GM18502 (cell line): ENCODE data around the gene MYL2.

Source experiments
- ATAC-seq: cut with Tn5 transposase; IDR thresholded peaks from one replicate; pipeline ENCODE4 v1.9.1; 2021; ENCODE audit warnings: mild to moderate bottlenecking; ENCODE audit not compliant: unreplicated experiment, poor library complexity

MYL2 gene

DNA sequence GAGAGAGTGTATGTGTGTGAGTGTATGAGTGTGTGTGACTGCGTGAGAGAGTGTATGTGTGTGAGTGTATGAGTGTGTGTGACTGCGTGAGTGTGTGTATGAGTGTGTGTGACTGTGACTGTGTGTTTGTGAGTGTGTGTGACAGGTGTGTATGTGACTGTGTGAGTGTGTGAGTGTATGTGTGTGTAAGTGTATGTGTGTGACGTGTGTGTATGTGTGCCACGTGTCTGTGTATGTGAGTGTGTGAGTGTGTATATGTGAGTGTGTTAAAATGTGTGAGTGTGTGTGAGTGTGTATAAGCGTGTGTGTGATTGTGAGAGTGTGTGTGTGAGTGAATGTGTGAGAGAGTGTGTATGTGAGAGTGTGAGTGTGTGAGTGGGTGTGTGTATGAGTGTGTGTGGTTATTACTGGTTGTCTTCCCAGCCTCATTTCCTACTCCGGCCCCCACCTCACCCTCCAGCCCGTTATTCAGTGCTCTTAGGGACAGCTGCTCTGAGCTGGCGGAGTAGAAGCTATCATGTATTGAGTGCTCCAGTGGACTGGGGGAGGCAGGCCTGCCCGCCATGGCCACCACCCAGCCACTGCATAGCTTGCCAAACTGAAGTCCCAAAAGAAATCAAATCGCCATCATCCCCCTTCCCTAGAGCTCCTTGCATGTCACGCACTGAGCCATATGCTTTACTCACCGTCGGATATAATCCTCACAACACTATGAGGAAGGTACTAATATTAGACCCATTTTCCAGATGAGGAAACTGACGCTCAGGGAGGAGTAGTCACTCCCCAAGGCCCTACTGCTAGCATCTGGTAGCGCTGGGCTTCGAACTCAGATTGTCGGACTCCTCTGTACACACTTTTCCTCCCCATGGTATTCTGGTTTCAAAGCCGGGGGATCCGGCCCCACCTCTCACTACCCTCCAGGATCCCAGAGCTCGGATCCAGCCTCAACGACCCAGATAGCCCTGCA lies 10.3 kb upstream of the MYL2 start:
- ATAC-seq, result no peak

DNA sequence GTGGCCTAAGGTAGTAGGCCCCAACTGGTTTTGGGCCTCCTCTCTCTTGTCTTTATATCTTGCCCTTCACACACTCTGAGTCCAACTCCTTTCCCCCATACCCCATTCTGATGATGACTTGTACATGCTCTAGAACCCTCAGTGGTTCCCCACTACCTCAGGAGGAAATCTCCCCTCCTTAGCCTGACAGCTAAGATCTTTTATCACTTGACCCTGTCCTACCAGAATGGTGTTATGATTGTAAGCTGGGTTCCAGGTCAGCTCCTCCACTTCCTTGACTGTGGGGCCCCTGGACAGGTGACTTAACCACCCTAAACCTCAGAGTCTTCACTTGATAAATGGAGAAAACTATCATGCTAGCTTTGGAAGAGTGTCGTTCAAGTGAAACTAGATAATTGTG lies 9.4 kb upstream of the MYL2 start:
- ATAC-seq, result no peak

DNA sequence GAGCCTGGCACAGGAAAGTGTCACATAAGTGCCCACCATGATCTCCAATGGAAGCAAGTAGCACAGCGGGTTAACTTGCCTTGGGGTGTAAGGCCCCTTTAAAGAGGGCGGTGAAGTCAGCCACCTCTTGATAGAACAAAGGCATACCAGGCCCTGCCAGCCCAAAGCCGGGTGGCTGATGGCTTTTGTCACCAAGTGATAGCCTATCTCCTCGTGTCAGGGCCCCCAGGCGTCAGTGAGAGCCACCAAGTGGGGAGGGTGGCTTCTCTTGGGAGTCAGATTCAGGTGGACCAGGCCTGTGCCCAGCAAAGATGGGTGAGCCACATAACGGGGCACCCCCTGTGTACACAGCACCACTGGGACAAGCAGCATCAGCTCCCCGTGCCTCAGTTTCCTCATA lies 8.3 kb upstream of the MYL2 start:
- no peak for ATAC-seq

DNA sequence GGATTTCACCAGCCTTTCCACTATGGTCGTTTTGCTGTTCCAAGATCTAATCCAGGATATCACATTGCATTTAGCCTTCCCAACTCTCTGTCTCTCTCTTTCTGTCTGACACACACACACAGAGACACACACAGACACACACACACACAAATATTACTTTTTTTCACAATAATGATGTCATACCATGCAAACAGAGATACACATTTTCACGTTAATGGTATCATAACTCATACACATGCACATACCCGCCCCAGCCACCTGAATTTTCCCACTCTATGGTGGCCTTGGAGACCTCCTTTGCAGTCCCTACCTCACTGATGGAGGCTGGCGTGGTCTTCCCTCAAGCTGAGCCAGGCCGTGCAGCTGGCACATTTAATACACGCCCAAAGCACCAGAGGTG lies 7.2 kb upstream of the MYL2 start:
- no peak for ATAC-seq

DNA sequence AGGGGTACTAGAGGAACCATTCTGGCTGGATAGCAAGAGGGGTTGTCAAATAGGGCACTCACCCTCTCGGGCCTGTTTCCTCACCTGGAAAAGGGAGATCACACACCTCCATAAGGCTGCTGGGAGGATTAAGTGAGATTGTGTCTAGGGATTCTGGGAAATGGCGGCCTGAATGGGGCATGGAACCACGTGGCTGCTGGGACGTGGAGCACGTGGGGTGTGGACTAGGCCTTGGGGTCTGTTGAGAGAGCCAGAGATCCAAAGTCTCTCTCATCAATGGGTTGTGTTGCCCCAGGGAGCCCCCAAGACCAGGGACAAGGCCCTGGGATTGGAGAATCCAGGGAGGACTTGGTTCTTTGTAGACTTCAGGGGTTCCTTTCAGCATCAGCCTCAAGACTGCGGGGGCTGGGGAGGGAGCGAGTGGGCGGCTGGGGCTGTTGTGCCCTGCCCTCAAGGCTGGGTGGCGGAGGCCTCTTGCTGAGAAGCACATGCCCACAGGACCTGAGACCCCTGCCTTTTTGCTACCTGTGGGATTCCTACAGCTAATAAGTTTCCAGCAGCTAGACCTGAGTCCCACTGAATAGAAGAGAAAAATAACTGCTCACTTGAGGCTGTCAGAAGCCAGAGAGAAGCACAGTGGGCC lies 3.4 kb upstream of the MYL2 start:
- ATAC-seq, result no peak

DNA sequence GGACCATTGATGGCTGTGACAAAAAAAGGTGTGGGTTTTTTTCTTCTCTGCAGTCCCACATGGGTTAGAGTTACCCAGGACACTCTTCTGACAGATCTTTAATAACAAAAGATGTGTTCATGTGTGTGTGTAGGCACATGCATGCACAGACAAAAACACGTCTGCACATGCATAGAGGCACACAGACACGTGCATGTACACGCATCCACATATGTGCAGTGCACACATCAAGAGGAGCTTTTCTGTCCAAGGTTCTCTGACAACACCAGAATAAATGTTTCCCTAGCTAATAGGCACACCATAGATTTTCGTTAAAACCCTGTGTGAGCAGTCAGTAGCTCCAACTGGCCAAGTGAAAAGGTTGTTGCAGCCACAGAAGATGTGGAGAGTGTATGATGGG lies 2.8 kb upstream of the MYL2 start:
- ATAC-seq, result no peak

DNA sequence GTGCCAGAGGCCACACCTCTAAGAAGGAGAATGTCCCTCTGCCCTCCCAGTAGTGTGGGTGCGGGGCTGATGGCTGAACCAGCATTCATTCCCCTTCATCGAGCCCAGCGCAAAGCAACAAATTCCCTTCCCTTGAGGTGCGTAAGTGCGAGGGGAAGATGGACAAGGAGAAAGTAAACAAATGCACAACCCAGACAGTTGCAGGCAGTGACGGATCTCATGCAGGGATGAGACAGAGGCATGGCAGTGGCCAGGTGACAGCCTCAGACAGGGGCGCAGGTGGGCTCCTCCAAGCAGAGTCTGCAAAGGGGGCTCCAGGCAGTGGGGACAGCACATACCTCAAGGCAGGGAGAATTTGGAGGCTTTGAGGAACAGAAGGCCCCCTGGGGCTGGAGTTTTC lies 2.3 kb upstream of the MYL2 start:
- ATAC-seq, result no peak

DNA sequence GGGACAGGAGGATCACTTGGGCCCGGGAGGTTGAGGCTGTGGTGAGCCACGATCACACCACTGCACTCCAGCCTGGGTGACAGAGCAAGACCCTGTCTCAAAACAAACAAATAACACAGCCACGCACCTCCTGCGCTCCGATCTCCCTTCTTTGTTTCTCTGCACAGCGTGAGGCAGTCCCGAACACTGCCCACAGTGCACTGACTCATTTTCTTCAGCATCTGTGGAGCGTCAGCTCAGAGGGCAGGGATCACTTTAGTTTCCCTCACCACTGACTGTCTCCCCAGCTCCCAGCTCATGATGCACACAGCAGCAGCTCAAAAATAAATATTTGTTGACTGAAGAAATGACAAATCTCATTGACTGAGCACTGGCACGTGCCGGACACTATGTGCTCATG lies 883 bp upstream of the MYL2 start:
- no peak for ATAC-seq

DNA sequence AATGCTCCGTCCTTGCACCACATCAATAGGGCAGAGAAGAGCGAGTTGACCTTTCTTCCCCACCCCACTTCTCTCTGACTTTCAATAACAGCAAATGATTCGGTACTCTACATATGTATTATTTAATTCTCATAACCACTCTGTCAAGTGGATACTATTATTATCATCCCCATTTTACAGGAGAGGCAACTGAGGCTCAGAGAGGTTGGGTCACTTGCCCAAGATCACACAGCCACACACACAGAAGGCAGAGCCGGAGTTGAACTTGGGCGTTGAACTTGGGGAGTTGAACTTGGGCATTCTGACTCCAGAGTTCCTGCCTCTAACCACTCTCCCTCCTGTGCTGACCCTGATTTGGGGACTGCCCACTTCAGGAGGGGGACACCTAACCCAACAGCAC lies 659 bp downstream of the MYL2 start:
- ATAC-seq, result no peak

DNA sequence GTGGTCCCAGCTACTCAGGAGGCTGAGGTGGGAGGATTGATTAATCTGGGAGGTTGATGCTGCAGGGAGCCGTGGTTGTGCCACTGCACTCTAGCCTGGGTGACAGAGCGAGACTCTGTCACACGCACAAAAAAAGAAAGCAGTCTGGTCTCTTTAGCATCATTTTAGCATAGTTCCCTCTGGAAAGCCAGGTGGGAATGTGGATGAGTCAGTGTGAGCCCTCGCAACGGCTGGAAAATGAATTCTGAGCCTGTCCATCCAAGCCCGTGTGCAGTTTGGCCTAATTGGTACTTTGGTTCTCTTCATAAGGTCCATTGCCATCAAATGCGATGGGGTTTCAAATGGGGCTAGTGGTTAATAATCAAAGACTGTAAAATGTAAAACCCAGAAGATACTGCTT lies 2.4 kb downstream of the MYL2 start:
- ATAC-seq, result no peak

DNA sequence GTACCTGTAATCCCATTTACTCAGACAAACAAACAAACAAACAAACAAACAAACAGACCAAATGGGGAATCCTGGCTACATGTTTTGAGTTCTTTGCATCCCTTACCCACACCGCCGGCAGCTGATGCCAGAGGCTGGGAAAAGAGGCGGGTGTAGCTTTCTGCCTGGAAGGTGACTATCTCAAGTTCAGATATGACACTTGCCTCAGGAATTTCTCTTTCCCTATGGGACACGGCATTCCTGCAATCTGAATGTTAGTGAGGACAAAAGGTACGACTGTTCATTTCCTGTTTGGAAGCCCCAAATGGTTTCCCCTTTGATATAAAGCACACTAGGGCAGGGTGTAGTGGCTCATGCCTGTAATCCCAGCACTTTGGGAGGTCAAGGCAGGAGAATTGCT lies 2.9 kb downstream of the MYL2 start:
- no peak for ATAC-seq

DNA sequence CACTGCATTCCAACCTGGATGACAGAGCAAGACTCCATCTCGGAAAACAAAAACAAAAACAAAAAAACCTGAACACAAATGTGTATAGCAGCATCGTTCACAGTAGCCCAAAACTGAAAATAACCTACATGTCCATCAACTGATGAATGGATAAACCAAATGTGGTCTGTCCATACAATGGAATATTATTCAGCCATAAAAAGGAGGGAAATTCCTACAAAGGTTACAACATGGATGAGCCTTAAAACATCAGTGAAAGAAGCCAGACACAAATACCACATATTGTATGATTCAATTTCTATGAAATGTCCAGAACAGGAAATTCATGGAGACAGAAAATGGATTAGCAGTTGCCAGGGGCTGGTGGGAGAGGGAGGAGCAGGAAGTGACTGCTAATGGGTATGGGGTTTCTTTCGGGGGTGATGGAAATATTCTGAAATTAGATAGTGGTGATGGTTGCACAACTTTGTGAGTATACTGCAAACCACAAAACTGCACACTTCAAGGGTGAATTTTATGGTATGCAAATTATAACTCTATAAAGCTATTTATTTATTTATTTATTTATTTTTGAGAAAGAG lies 4.0 kb downstream of the MYL2 start:
- ATAC-seq, result no peak

DNA sequence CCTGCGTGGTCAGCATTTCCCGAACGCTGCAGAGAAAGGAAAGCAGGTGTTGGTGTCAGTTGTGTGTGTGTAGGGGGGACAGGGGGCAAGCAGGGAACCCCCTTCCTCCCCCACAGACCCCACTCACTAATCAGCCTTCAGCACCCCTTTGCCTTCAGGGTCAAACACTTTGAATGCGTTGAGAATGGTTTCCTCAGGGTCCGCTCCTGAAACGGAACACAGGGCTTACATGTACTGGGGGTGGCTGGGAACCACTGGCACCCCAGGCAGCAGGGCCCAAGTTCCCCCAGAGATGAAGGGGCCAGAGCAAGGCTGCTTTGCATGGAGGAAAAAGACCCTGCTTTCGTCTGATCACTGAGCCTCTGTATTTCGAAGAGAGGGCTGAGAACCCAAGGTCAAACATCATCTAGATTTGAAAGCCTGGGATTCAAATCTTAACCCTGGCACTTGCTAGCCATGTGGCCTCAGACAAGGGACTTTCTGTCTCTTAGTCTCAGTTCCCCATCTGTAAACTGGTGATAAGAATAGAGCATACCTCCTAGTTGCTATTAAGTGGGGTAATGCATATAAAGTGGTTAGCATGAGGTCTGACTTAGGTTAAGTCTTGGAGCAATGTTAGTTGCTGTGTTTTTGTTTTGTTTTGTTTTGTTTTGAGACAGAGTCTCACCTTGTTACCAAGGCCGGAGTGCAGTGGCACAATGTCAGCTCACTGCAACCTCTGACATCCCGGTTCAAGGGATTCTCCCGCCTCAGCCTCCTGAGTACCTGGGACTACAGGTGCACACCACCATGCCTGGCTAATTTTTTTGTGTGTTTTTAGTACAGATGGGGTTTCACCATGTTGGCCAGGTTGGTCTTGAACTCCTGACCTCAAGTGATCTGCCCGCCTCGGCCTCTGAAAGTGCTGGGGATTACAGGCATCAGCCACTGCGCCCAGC lies 7.0 kb downstream of the MYL2 start:
- peak; percentile 98 for ATAC-seq

DNA sequence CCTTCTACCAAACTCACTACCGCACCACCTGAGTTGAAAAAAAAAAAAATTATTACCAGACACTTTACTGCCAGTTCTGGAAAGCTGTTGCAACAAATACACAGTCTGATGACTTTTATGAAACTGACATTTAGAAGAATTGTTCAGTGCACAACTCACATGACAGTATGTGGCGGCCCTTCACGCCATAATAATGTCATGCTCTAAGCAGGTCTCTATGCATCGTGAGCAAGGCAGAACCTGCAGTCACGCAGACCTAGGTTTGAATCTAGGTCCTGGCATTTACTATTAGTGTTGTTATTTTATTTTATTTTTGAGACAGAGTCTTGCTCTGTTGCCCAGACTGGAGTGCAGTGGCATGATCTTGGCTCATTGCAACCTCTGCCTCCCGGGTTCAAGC lies 8.1 kb downstream of the MYL2 start:
- ATAC-seq, result no peak

DNA sequence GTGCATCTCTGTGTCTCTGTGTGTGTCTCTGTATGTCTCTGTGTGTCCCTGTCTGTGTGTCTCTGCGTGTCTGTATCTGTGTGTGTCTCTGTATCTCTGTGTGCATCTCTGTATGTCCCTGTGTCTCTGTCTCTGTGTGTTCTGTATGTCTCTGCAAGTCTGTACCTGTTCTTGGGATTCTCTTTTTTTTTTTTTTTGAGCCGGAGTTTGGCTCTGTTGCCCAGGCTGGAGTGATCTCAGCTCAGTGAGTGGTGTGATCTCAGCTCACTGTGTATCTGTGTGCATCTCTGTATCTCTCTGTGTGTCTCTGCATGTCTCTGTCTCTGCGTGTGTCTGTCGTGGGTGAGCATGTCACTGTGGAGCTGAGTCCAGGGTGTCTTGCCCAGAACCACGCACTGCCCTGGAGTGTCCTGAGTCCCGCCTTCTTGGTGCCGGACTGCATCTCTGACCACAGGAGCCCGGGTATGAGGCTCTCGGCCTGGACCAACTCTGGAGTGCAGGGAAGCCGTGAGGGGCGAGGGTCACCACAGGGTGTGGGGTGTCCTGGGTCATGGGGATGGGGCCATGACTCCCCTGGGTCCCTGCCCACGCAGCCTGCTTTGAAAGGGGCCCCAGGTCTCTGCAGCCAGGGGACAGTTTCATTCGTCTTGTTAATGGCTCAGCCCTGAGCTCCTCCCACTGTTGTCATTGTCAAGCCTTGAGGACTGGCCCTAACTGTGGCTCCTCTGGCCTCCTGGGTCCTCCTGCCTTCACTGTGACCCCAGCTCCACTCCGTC lies 11.8 kb downstream of the MYL2 start:
- no peak for ATAC-seq

DNA sequence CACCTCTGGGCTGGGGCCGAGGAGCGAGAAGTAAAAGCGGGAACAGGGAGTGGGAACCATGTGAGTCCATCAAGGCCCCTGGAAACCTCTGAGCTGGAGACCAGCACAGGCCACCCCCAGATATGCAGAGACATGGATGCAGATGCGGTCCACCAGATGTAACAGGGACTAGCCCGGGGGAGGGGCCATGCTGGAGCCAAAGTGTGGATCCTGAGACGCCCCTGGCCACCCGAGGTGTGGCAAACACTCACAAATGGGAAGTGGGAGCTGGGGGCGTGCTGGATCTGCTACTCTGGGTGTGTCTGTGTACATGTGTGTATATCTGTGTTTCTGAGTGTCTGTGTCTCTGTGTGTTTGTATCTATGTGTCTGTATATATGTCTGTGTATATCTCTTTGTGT lies 12.8 kb downstream of the MYL2 start:
- ATAC-seq, result no peak

DNA sequence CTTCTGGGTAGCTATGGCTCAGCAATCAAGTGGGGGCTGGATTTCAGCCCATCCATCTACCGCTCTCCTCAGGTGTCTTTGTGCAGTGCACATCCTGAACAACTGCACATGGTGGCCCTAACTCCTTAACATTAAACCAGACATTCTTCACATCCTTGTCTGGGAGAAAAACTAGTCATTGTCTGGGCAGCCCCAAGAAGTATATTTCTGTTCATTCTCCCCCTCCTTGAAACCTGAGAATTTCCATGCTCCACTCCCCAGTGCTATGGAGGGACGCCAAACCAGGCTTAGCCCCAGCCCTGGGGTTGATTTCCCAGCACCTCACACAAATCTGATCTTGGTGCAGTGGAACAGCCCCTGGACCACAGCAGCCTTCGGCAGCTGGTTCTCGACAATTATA lies 13.4 kb downstream of the MYL2 start:
- ATAC-seq, result peak; percentile 23

DNA sequence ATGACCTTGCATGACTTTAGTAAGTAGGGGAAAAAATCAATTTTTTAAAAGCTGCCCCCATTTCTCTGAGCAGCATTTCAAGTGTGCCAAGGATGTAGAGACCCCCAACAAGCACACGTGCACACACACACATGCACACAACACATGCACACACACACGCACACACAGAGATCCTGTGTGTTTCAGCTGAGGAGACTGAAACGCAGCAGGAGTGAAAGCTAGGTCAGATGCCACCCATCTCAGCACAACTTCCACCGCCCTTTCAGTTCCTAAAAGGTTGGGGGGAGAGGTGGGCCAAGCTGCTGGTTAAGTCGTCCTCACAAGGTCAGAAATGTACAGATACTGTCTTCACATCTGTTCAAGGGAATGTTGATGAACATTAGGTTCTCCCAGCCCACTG lies 13.9 kb downstream of the MYL2 start:
- peak; percentile 53 for ATAC-seq

DNA sequence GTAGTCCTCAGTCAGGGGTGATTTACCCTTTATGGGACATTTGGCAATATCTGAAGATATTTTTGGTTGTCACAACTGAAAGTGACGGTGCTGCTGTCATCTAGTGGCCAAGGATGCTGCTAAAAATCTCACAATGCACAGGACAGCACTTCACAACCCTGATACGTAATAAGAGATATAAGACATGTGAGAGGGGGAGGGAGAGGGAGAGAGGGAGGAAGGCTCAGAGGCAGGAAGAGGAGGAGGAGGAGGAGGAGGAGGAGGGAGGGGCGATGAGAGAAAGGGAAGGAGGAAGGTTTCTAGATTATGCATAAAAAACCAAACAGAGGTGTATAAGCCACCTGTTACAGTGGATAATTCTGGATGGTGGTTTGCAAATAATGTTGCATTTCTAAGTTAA lies 14.3 kb downstream of the MYL2 start:
- no peak for ATAC-seq

DNA sequence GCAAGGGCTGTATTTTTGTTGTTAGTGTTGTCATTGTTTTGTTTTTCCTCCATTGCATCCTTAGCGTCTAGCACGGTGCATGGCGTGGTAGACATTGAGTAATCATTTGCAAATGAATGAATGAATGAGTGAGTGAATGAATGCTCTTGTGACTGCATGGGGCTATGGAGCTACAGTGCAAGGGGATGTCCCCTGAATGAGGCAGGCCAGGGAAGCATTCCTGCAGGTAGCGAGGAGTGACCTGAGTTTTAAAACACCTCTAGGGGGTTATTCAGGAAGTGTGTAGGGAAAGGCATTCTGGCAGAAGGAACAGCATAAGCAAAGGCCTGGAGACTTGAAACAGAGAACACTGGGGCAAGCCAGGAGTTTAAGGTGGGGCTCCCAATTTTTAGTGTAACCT lies 16.9 kb downstream of the MYL2 start:
- ATAC-seq, result no peak
